Neural progenitor cell (in vitro differentiated cells): ENCODE results near the gene DIS3L2. TPM values are rescaled to one million over a fixed set of nuclear protein-coding genes. Genes with fewer than 3 reads are reported as not detected.

Experiments used
- DNase-seq: peaks from one replicate; pipeline ENCODE4 v3.0.0-alpha.2; 2016; ENCODE audit warnings: low spot score
- H2AFZ ChIP-seq: fragments of 200-600 bp; sonication (generic); replicated peaks from 2 replicates; pipeline ENCODE4 v1.6.1; 2016; ENCODE audit warnings: antibody characterized with exemption
- H3F3A ChIP-seq: fragments of 200-600 bp; sonication (generic); 2 replicates; pipeline ENCODE4 v1.6.1; 2016; ENCODE audit warnings: antibody characterized with exemption, low read depth
- H3K27ac ChIP-seq: fragments of 200-600 bp; sonication (generic); 2 replicates; pipeline ENCODE4 v1.5.1; 2016; ENCODE audit warnings: mild to moderate bottlenecking
- H3K27me3 ChIP-seq: fragments of 200-600 bp; sonication (generic); 2 replicates; pipeline ENCODE4 v1.6.1; 2016; ENCODE audit warnings: mild to moderate bottlenecking, moderate library complexity
- H3K36me3 ChIP-seq: fragments of 200-600 bp; sonication (generic); 2 replicates; pipeline ENCODE4 v1.5.1; 2016
- H3K4me1 ChIP-seq: fragments of 200-600 bp; sonication (generic); 2 replicates; pipeline ENCODE4 v1.6.1; 2016; ENCODE audit warnings: mixed run types
- H3K4me2 ChIP-seq: fragments of 200-600 bp; sonication (generic); 2 replicates; pipeline ENCODE4 v1.6.1; 2016
- H3K4me3 ChIP-seq: fragments of 200-600 bp; sonication (generic); 2 replicates; pipeline ENCODE4 v1.5.1; 2016
- H3K79me2 ChIP-seq: fragments of 200-600 bp; sonication (generic); 2 replicates; pipeline ENCODE4 v1.6.1; 2016; ENCODE audit warnings: low read depth
- H3K9ac ChIP-seq: fragments of 200-600 bp; sonication (generic); 2 replicates; pipeline ENCODE4 v1.6.1; 2016
- H3K9me3 ChIP-seq: fragments of 200-600 bp; sonication (generic); 2 replicates; pipeline ENCODE4 v1.5.1; 2016; ENCODE audit warnings: low read depth
- H4K20me1 ChIP-seq: fragments of 200-600 bp; sonication (generic); 2 replicates; pipeline ENCODE4 v1.6.1; 2016; ENCODE audit warnings: low read depth
- H3K27ac Mint-ChIP-seq: 3 replicates; pipeline ENCODE4 v1.8.0; 2021; ENCODE audit warnings: mixed read lengths
- H3K27me3 Mint-ChIP-seq: 2 replicates; pipeline ENCODE4 v1.8.0; 2022; ENCODE audit warnings: low read depth, mild to moderate bottlenecking, inconsistent platforms, moderate library complexity, mixed read lengths; ENCODE audit not compliant: insufficient read depth
- H3K36me3 Mint-ChIP-seq: 3 replicates; pipeline ENCODE4 v1.8.0; 2021; ENCODE audit warnings: mixed read lengths
- H3K4me1 Mint-ChIP-seq: 3 replicates; pipeline ENCODE4 v1.8.0; 2021; ENCODE audit warnings: mixed read lengths
- H3K4me3 Mint-ChIP-seq: 3 replicates; pipeline ENCODE4 v1.8.0; 2021; ENCODE audit warnings: mild to moderate bottlenecking, moderate library complexity, mixed read lengths
- H3K9me3 Mint-ChIP-seq: 3 replicates; pipeline ENCODE4 v1.8.0; 2020; ENCODE audit warnings: mixed read lengths
- EZH2 ChIP-seq: fragments of 200-600 bp; sonication (generic); IDR thresholded peaks from 2 replicates; pipeline ENCODE4 v1.6.1; 2017; ENCODE audit warnings: antibody characterized with exemption, mild to moderate bottlenecking, moderate library complexity
- EZH2phosphoT487 ChIP-seq: fragments of 200-600 bp; sonication (generic); IDR thresholded peaks from 2 replicates; pipeline ENCODE4 v1.6.1; 2017; ENCODE audit warnings: antibody characterized with exemption
- total RNA-seq: library from RNA; depleted of rRNA; stranded (reverse); fragments of >200 nt; gene quantifications from 2 replicates; pipeline ENCODE4 v1.2.3, GENCODE V29; 2015; ENCODE audit warnings: low replicate concordance
- TF ChIP-seq, protein P1 (sequence below): fragments of 200-600 bp; sonication (generic); IDR thresholded peaks from 2 replicates; pipeline ENCODE4 v1.5.1; 2017; ENCODE audit warnings: antibody characterized with exemption, mild to moderate bottlenecking

The DIS3L2 gene
- total RNA-seq, 1 donor from 2014 or later: 23.2 TPM

GRCh38 chr2:232291343-232291742 is 329.8 kb downstream of the DIS3L2 start:
- Mint-ChIP-seq H3K27me3 (peaks cover 4% of the 10 kb centered on the region), H3K4me1 (peaks cover 16% of the 10 kb centered on the region)

DNA sequence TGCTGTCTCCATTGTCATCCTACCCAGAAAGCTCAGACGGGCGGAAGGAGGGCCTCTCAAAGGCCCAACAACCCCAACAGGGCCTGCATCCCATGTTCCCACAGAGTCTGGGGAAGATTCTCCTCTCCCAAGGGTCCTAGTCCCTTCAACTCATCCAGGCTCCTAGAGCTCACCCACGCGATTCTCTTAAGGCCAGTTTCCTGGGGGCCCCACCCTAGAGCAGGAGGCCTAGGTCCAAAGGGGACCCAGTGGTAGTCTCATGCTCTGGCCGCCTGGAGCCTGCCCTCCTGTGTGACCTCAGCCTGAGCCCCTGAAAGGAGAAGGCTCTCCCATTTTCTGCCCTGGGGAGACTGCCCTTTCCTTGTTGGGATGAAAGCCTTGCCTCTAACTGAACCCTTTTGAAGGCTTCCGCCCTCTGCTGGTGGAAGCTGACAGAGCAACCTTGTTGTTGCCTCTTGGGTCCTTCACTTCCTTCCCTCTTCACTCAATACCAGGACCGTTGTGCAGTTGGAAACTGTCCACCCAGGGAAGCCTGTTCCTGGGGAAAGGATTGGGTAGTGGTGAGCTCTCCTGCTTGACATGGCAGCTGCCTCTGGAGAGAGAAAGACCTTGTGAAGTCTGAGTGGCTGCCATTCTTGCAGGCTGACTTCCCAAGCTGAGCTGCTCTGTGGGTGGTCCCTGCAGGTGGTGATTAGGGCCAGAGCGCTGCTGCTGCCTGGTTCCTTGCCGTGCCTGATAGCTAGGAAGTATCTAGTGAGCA is 331.1 kb downstream of the DIS3L2 start:
- no peak overlapping the region for H3K4me2 ChIP-seq
- no peak overlapping the region for H3K4me3 ChIP-seq
- no peaks in the 10 kb centered on the region for H3K27me3 ChIP-seq
- no peaks in the 10 kb centered on the region for H3K9me3 ChIP-seq
- no peak overlapping the region for H3K9ac ChIP-seq
- H2AFZ ChIP-seq: no peak overlapping the region
- DNase-seq: peak; percentile 81
- Mint-ChIP-seq H3K27me3 (peaks cover 4% of the 10 kb centered on the region), H3K4me3 (no peak overlapping the region), H3K9me3 (no peaks in the 10 kb centered on the region), H3K27ac (no peak overlapping the region), H3K4me1 (peaks cover 10% of the 10 kb centered on the region), H3K36me3 (peaks cover 1% of the 10 kb centered on the region)
- H3F3A ChIP-seq: no peaks in the 10 kb centered on the region
- H4K20me1 ChIP-seq: no peaks in the 10 kb centered on the region
- TF ChIP-seq, protein P1, sequence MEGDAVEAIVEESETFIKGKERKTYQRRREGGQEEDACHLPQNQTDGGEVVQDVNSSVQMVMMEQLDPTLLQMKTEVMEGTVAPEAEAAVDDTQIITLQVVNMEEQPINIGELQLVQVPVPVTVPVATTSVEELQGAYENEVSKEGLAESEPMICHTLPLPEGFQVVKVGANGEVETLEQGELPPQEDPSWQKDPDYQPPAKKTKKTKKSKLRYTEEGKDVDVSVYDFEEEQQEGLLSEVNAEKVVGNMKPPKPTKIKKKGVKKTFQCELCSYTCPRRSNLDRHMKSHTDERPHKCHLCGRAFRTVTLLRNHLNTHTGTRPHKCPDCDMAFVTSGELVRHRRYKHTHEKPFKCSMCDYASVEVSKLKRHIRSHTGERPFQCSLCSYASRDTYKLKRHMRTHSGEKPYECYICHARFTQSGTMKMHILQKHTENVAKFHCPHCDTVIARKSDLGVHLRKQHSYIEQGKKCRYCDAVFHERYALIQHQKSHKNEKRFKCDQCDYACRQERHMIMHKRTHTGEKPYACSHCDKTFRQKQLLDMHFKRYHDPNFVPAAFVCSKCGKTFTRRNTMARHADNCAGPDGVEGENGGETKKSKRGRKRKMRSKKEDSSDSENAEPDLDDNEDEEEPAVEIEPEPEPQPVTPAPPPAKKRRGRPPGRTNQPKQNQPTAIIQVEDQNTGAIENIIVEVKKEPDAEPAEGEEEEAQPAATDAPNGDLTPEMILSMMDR: peak; percentile 82
- TF ChIP-seq EZH2phosphoT487: no peak
- TF ChIP-seq EZH2: no peak
- no peaks in the 10 kb centered on the region for H3K79me2 ChIP-seq
- H3K36me3 ChIP-seq: no peaks in the 10 kb centered on the region
- peaks cover 10% of the 10 kb centered on the region for H3K4me1 ChIP-seq
- H3K27ac ChIP-seq: no peak overlapping the region

More at GRCh38 chr2:232291343-232291742, 329.8 kb downstream of the DIS3L2 start:
- Histone ChIP-seq H4K20me1 (no peaks in the 10 kb centered on the region), H3K27me3 (no peaks in the 10 kb centered on the region), H3K4me2 (no peak overlapping the region), H2AFZ (no peak overlapping the region), H3K9ac (no peak overlapping the region), H3K36me3 (no peaks in the 10 kb centered on the region), H3K9me3 (no peaks in the 10 kb centered on the region), H3K27ac (no peak overlapping the region), H3K79me2 (no peaks in the 10 kb centered on the region), H3K4me3 (no peak overlapping the region), H3F3A (no peaks in the 10 kb centered on the region), H3K4me1 (peaks cover 10% of the 10 kb centered on the region)
- DNase-seq: no peak
- TF ChIP-seq, protein P1: no peak
- TF ChIP-seq EZH2: no peak
- TF ChIP-seq EZH2phosphoT487: no peak
- no peak overlapping the region for H3K27ac Mint-ChIP-seq
- peaks cover 1% of the 10 kb centered on the region for H3K36me3 Mint-ChIP-seq
- H3K9me3 Mint-ChIP-seq: no peaks in the 10 kb centered on the region
- H3K4me3 Mint-ChIP-seq: no peak overlapping the region

GRCh38 chr2:232293191-232293590 is 331.7 kb downstream of the DIS3L2 start:
- no peak overlapping the region for H3K4me3 ChIP-seq
- no peaks in the 10 kb centered on the region for H3K9me3 Mint-ChIP-seq
- no peak overlapping the region for H2AFZ ChIP-seq
- no peak overlapping the region for H3K27ac ChIP-seq
- H3K9me3 ChIP-seq: no peaks in the 10 kb centered on the region
- TF ChIP-seq, protein P1: no peak
- TF ChIP-seq EZH2phosphoT487 (no peak), EZH2 (no peak)
- DNase-seq: no peak
- peaks cover 10% of the 10 kb centered on the region for H3K4me1 ChIP-seq
- no peak overlapping the region for H3K4me2 ChIP-seq
- H3K36me3 ChIP-seq: no peaks in the 10 kb centered on the region
- peaks cover 4% of the 10 kb centered on the region for H3K27me3 Mint-ChIP-seq
- no peak overlapping the region for H3K4me3 Mint-ChIP-seq
- H3K9ac ChIP-seq: no peak overlapping the region
- peaks cover 1% of the 10 kb centered on the region for H3K36me3 Mint-ChIP-seq
- no peaks in the 10 kb centered on the region for H3K79me2 ChIP-seq
- H4K20me1 ChIP-seq: no peaks in the 10 kb centered on the region
- H3F3A ChIP-seq: no peaks in the 10 kb centered on the region
- H3K4me1 Mint-ChIP-seq: peaks cover 9% of the 10 kb centered on the region
- H3K27ac Mint-ChIP-seq: no peak overlapping the region
- H3K27me3 ChIP-seq: no peaks in the 10 kb centered on the region
